GM12864 (cell line): ENCODE data around the gene PDE4B.

ENCODE experiments used
- DNase-seq: peaks from one replicate; pipeline ENCODE4 v3.0.0-alpha.2; 2011; ENCODE audit warnings: low read depth
- H3K4me3 ChIP-seq: 2 replicates; pipeline ENCODE4 v1.5.1; 2011; ENCODE audit warnings: mild to moderate bottlenecking, low read depth, low read length, control low read depth
- CTCF ChIP-seq: IDR thresholded peaks from 2 replicates; pipeline ENCODE4 v1.5.1; 2011; ENCODE audit warnings: low read depth, mild to moderate bottlenecking, moderate library complexity, low read length, control low read depth, inconsistent platforms; ENCODE audit errors: missing control alignments

PDE4B gene

GRCh38 chr1:66372522-66373101 lies 579.9 kb downstream of the PDE4B start:
- no peak overlapping the region; the same call in 1 of the 2 replicates for H3K4me3 ChIP-seq
- no peak for TF ChIP-seq CTCF
- no peak for DNase-seq

- no peak overlapping the region for H3K4me3 ChIP-seq
- no peak for DNase-seq
- TF ChIP-seq CTCF: no peak
These were observed 580.5 kb downstream of the PDE4B start for GRCh38 chr1:66373157-66373591.

- no peak overlapping the region; the same call in 1 of the 2 replicates for H3K4me3 ChIP-seq
- no peak for DNase-seq
- TF ChIP-seq CTCF: no peak
These were observed 581.5 kb downstream of the PDE4B start for GRCh38 chr1:66374148-66374547.

- no peak overlapping the region; the same call in 1 of the 2 replicates for H3K4me3 ChIP-seq
- peak; percentile 77 for DNase-seq
- TF ChIP-seq CTCF: no peak
These were observed 581.9 kb downstream of the PDE4B start for GRCh38 chr1:66374561-66375111.

GRCh38 chr1:66375125-66375524 lies 582.4 kb downstream of the PDE4B start:
- no peak overlapping the region; the same call in 1 of the 2 replicates for H3K4me3 ChIP-seq

GRCh38 chr1:66380452-66381212 lies 587.9 kb downstream of the PDE4B start:
- peak overlapping the region; percentile 24; the same call in 1 of the 2 replicates for H3K4me3 ChIP-seq
- DNase-seq: peak; percentile 90
- TF ChIP-seq CTCF: no peak

More at GRCh38 chr1:66375125-66375524, 582.4 kb downstream of the PDE4B start:
- peak; percentile 27 for TF ChIP-seq CTCF
- DNase-seq: no peak
